ENCODE results near the gene SMCHD1. TPM values are rescaled to one million over a fixed set of nuclear protein-coding genes. Genes with fewer than 3 reads are reported as not detected.

SMCHD1 gene
- total and polyA plus RNA-seq, 4 donors: 4.4 to 49.0 (median 25.4) TPM

GRCh38 chr18:2697184-2697583 lies 41.7 kb downstream of the SMCHD1 start:
- WGBS: 78% methylated on average over 4 of the region's 4 CpGs
- Histone ChIP-seq H3K4me1 (ENCODE audit: control insufficient read depth in 4 of 4, insufficient read depth in 4 of 4, low read length in 3 of 4) (no peaks in the 10 kb centered on the region), H3K36me3 (ENCODE audit: control insufficient read depth in 4 of 4, insufficient read depth in 3 of 4, low read depth in 1 of 4, low read length in 3 of 4) (peaks cover 4 to 57% (median 42%) of the 10 kb centered on the region in 4 donors)

GRCh38 chr18:2699001-2699400 lies 43.5 kb downstream of the SMCHD1 start:
- WGBS: 64% methylated on average over 3 of the region's 3 CpGs
- Histone ChIP-seq H3K9ac (ENCODE audit: low read depth in 1 of 2, low read length in 2 of 2) (no peak overlapping the region), H3K36me3 (ENCODE audit: control insufficient read depth in 4 of 4, insufficient read depth in 3 of 4, low read depth in 1 of 4, low read length in 3 of 4) (peaks cover 4 to 62% (median 48%) of the 10 kb centered on the region in 4 donors), H3K9me3 (ENCODE audit: control insufficient read depth in 4 of 4, low read length in 3 of 4) (no peaks in the 10 kb centered on the region), H3K4me3 (ENCODE audit: low read depth in 1 of 3, low read length in 3 of 3) (no peak overlapping the region), H3K4me1 (ENCODE audit: control insufficient read depth in 4 of 4, insufficient read depth in 4 of 4, low read length in 3 of 4) (no peaks in the 10 kb centered on the region), H3K27me3 (ENCODE audit: control insufficient read depth in 4 of 4, insufficient read depth in 4 of 4, low read length in 3 of 4) (no peaks in the 10 kb centered on the region), H3K27ac (ENCODE audit: low read depth in 1 of 2, low read length in 2 of 2) (no peak overlapping the region)
- no peak for TF ChIP-seq FOXA1 (IDR thresholded peaks at IDR 0.05)
- no peak for TF ChIP-seq TAF1 (conservative IDR thresholded peaks at IDR 0.05)
- no peak for TF ChIP-seq EGR1 (IDR thresholded peaks at IDR 0.05; ENCODE audit: low read depth in 2 of 2)
- no peak for TF ChIP-seq NR2F2 (IDR thresholded peaks at IDR 0.05)
- TF ChIP-seq ZBTB33 (IDR thresholded peaks at IDR 0.05): no peak
- TF ChIP-seq JUND (IDR thresholded peaks at IDR 0.05): no peak
- TF ChIP-seq RXRA (IDR thresholded peaks at IDR 0.05): no peak
- no peak for TF ChIP-seq FOXA2 (IDR thresholded peaks at IDR 0.05)
- no peak for TF ChIP-seq RAD21 (IDR thresholded peaks at IDR 0.05)
- TF ChIP-seq YY1 (IDR thresholded peaks at IDR 0.05): no peak
- TF ChIP-seq CTCF (IDR thresholded peaks at IDR 0.05; ENCODE audit: low read depth, low read length, missing input control): no peak
- no peak for DNase-seq (ENCODE audit: low spot score)

More at GRCh38 chr18:2697184-2697583, 41.7 kb downstream of the SMCHD1 start:
- no peak overlapping the region for H3K4me3 ChIP-seq (ENCODE audit: low read depth in 1 of 3, low read length in 3 of 3)
- no peak overlapping the region for H3K9ac ChIP-seq (ENCODE audit: low read depth in 1 of 2, low read length in 2 of 2)
- no peaks in the 10 kb centered on the region for H3K9me3 ChIP-seq (ENCODE audit: control insufficient read depth in 4 of 4, low read length in 3 of 4)
- H3K27ac ChIP-seq (ENCODE audit: low read depth in 1 of 2, low read length in 2 of 2): no peak overlapping the region
- TF ChIP-seq YY1 (IDR thresholded peaks at IDR 0.05) (no peak), ZBTB33 (IDR thresholded peaks at IDR 0.05) (no peak), RAD21 (IDR thresholded peaks at IDR 0.05) (no peak), HNF4A (conservative IDR thresholded peaks at IDR 0.05) (no peak), MAX (IDR thresholded peaks at IDR 0.05) (no peak)
- no peak for DNase-seq (ENCODE audit: low spot score)
- no peaks in the 10 kb centered on the region for H3K27me3 ChIP-seq (ENCODE audit: control insufficient read depth in 4 of 4, insufficient read depth in 4 of 4, low read length in 3 of 4)

Data from liver (tissue), 9 donors.